Esophagus muscularis mucosa (tissue), 3 donors: Measurements from ENCODE around the gene SLC25A22.

ENCODE experiments used
- POLR2A ChIP-seq: fragments of 450-650 bp; IDR thresholded peaks from one replicate; pipeline ENCODE4 v1.6.1; 2017; ENCODE audit warnings: antibody characterized with exemption, moderate library complexity, mild to moderate bottlenecking, low read depth
- TF ChIP-seq, protein P1 (sequence below), 3 experiments: fragments of 200-600 bp in 2 of 3; fragments of 450-650 bp in 1 of 3; sonication (generic) in 2 of 3; IDR thresholded peaks; one replicate each; pipeline ENCODE4 v1.5.1; 2017 to 2019; ENCODE audit warnings: antibody characterized with exemption in 3 of 3, mild to moderate bottlenecking in 2 of 3, moderate library complexity in 1 of 3

DNA sequence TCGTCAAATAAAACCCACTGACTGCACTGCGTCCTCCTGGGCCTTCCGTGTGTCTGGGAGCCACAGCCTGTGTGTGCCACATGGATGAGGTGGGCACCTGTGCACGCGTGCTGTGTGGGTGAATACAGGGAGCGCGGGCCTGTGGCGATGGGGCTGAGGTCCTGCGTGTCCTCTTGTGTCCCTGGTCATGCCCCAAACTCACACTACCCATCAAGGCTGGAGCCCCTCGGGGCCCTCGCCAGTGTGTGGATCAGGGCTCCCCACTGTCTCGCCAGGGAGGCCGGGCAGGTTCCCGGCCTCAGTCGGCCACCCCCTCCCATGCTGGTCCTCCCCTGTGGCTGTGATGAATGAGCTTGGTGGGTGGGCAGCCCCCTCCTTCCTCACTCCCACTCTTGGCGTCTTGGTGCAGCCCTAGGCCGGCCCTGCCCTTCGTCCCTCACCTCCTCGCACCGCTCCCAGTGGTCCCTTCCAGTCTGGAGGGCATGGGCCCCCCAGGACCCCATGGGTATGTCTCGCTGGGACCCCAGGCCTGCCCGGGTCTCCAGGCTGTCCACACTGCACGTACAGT, 34.0 kb upstream of the SLC25A22 start:
- TF ChIP-seq, protein P1, sequence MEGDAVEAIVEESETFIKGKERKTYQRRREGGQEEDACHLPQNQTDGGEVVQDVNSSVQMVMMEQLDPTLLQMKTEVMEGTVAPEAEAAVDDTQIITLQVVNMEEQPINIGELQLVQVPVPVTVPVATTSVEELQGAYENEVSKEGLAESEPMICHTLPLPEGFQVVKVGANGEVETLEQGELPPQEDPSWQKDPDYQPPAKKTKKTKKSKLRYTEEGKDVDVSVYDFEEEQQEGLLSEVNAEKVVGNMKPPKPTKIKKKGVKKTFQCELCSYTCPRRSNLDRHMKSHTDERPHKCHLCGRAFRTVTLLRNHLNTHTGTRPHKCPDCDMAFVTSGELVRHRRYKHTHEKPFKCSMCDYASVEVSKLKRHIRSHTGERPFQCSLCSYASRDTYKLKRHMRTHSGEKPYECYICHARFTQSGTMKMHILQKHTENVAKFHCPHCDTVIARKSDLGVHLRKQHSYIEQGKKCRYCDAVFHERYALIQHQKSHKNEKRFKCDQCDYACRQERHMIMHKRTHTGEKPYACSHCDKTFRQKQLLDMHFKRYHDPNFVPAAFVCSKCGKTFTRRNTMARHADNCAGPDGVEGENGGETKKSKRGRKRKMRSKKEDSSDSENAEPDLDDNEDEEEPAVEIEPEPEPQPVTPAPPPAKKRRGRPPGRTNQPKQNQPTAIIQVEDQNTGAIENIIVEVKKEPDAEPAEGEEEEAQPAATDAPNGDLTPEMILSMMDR (IDR thresholded peaks at IDR 0.05): no peak
- no peak for TF ChIP-seq POLR2A
